ENCODE results near the gene CELF4.

DNA sequence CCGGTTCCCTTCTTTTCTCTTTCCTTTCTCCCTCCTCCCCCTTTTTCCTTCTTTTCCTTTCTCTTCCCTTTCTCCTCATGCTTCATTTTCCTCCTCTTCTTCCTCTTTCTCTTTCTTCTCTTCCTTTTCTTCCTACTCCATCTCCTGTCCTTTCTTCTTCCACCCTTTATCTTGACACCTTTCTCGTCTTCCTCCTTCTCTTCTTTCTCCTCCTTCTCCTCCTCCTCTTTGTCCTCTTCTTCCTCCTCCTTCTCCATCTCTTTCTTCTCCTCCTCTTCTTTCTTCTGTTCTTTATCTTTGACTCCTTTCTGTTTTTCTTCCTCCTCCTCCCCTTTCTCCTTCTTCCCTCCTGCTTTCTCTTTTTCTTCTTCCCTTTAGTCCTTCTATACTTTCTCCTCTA is 53.2 kb downstream of the CELF4 start:
- TF ChIP-seq EZH2 (IDR thresholded peaks at IDR 0.05; ENCODE audit: low read length, unreplicated experiment) (no peak), EZH2phosphoT487 (IDR thresholded peaks at IDR 0.05; ENCODE audit: borderline replicate concordance, low read length) (no peak), CTCF (conservative IDR thresholded peaks at IDR 0.05; ENCODE audit: low read depth, low read length) (no peak)

Measured in PC-3 (cell line).